GM19455 (cell line): ENCODE data around the gene ASIP.
"Not testable (repeated sequence)": the region's sequence is repeated elsewhere in the genome, so short reads cannot be mapped to it uniquely, and the experiment has no call there.

Experiments
- ATAC-seq: cut with Tn5 transposase; IDR thresholded peaks from one replicate; pipeline ENCODE4 v1.9.1; 2021; ENCODE audit not compliant: unreplicated experiment

The ASIP gene

GRCh38 chr20:34282041-34282440, 40.8 kb downstream of the ASIP start:
- no peak for ATAC-seq

GRCh38 chr20:34283844-34284243, 42.6 kb downstream of the ASIP start:
- ATAC-seq = no peak

GRCh38 chr20:34285450-34285849, 44.2 kb downstream of the ASIP start:
- no peak for ATAC-seq

GRCh38 chr20:34287500-34287899, 46.3 kb downstream of the ASIP start:
- ATAC-seq = not testable (repeated sequence)

DNA sequence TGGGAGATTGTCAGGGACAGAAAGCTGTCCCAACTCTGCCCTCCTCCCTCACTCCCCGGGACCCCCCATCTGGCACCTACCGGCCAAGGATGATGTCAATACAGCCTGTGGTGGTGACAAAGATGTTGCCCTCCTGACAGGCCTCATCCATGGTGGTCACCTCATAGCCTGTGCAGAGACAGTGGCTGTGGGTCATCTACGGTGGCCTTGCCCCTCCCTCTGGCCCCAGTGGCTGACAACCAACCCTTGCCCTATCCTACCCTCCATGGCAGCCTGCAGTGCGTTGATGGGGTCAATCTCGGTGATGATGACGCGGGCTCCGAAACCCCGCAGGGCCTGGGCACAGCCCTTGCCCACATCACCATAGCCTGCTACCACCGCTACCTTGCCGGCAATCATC, 49.2 kb downstream of the ASIP start:
- ATAC-seq = no peak

DNA sequence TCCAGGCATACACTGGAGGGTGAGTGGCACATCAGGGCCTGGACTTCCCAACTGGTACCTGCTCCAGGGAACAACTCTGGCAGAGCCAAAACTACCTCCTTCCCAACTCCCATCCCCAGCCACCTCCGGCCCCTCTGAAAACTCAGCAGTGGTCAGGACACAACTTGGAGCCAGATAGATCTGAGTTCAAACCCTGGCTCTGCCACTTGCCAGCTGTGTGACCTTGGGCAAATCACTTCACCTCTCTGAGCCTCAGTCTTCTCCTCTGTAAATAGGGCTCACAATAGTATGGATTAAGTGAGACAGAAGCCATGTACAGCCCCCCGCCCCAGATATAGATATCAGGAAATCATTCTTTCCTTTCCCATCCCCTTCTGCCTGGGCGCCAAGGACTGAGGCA, 51.3 kb downstream of the ASIP start:
- ATAC-seq = no peak

GRCh38 chr20:34293119-34293518, 51.9 kb downstream of the ASIP start:
- ATAC-seq = no peak

DNA sequence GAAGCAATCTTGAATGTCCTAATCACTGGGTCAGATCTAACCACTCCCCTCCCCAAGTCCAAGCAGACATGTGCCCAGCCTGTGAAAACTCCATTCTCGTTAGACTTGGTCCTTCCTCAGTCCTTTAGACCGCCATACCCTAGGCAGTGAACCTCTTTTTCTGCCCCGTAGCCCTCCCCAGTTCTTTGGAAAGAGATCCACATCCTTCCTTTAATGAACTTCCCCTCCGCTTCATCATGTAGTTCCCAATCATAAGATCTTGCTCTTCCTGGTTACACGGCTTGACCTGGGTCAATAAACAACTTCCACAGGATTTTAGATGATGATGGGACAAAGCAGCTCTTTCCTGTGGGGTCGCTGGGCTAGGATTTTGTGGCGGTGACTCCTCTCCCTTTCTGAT, 52.4 kb downstream of the ASIP start:
- ATAC-seq = no peak

GRCh38 chr20:34294563-34294962, 53.3 kb downstream of the ASIP start:
- ATAC-seq = no peak

GRCh38 chr20:34295284-34295683, 54.1 kb downstream of the ASIP start:
- no peak for ATAC-seq

DNA sequence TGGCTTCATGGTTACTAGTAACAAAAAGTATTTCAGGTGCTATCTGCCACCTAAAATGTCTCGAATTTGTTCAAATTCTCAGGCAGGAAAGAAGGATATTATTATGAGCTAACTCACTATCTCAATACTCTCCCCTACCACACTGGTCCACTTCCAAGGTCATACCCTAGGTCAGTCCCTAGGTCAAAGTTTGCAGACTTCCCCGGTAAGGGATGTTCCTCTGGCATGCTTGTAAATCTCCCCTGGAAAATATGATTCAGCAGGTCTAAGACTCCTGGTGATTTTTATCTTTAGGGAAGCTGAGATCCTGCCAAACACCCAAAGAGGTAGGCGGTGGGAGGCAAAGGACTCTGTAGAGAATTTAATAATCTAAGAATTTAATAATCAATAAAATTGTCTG, 55.2 kb downstream of the ASIP start:
- ATAC-seq = no peak

DNA sequence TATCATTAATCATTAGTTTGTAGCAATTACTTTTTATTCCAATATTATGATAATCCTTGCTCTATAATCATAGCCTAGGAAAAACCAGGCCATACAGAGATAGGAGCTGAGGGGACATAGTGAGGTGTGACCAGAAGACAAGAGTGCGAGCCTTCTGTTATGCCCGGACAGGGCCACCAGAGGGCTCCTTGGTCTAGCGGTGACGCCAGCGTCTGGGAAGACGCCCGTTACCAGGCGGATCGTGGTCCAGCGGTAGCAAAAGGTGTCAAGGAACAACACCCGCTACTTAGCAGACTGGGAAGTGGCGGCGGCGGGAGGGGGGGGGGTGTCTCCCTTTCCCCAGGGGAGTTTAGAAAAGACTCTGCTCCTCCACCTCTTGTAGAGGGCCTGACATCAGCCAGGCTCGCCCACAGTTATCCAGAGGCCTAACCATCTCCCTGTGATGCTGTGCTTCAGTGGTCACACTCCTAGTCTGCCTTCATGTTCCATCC, 57.1 kb downstream of the ASIP start:
- not testable (repeated sequence) for ATAC-seq

DNA sequence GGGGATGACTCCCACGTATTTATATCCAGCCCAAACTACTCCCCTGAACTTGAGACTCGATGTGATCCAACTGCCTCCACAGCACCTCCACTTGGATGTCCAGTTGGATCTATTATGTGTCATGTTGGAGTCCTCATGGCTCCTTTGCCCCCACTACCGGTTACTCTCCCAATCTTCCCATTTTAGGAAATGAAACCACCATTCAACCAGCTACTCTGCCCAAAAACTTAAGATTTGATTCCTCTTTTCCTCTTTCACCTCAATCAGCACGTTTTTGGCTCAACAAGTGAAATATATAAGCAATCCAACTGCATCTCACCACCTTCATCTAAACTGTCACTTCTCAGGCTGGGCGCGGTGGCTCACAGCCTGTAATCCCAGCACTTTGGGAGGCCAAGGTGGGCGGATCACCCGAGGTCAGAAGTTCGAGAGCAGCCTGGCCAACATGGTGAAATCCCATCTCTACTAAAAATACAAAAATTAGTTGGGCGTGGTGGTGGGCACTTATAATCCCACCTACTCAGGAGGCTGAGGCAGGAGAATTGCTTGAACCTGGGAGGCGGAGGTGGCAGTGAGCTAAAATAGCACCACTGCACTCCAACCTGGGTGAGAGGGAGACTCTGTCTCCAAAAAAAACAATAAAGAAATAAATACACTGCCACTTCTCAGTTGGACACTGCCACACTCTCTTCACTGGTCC, 58.5 kb downstream of the ASIP start:
- no peak for ATAC-seq

GRCh38 chr20:34300256-34300806, 59.1 kb downstream of the ASIP start:
- no peak for ATAC-seq

DNA sequence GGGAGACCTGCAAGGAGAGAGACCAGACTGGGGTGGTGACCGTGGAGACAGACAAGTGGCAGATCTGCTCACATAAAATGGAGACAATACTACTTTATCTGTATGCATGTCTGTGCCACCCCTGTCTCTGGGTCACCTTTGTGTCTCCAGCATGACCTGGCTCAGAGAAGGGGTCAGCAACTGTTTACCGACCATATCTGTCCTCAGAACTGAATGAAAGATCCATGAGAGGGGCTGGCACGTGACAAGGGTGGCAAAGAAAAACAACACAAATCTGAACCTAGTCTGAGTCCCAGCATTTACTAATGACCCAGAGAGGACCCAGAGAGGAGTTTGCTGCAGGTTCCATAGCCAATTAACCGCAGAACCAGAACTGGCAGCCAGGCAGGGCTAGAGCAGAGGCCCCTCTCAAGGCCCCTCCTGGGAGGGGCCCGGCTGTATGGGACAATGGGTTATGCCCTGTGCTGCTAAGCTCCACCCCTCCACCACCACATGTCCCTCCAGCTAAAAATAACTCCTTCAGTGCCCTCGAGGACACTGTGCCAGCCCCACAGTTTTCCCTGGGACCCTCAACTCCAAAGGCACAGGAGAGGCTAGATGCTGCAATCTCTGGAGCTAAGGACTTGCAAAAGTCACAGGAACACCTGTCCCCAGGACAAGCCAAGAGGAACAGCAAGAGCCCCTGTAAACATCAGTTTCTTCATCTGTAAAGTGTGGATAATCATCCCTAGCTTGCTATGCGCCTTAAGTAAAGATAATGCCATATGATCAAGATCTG, 59.8 kb downstream of the ASIP start:
- no peak for ATAC-seq

DNA sequence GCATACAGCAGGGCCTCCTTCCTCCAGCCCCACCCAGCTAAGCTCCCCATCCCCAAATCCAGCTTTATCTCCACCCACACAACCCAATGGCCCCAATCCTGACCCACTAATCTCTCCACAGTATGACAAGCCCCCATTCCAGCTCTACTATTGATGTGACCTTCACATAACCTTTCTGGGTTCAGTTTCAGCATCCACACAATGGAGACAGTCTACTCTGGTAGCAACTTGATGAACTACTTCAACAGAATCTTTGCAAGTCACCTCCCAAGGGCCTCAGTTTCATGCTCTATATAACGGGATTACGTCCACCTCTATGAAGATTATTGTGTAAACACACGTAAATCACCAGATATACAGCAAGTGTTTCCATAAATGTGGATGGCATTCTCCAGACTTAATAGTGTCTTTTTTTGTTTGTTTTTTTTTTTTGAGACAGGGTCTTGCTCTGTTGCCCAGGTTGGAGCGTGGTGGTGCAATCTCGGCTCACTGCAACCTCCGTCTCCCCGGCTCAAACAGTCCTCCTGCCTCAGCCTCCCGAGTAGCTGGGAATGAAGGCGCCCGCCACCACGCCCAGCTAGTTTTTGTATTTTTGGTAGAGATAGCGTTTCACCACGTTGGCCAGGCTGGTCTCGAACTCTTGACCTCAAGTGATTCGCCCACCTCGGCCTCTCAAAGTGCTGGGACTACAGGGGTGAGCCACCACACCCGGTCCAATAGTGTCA, 60.5 kb downstream of the ASIP start:
- no peak for ATAC-seq

DNA sequence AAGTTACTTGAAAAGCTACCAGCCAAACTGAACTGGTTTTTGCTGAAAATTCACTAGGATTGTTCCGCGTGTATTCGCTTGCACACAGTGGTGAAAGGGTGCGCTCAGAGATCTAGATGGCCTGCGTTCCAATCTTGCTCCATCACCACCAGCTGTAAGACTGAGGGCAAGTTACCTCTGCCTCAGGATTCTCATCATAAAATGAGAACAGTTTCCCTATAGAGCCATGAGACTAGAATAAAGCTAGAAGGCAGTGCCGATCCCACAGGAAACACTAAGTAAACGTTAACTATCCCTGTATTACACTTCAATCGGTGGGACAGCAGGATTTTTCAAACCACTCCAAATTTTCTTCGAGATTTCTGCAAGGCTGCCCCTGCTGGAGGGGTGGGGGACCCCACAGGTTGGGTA, 61.1 kb downstream of the ASIP start:
- ATAC-seq = no peak

DNA sequence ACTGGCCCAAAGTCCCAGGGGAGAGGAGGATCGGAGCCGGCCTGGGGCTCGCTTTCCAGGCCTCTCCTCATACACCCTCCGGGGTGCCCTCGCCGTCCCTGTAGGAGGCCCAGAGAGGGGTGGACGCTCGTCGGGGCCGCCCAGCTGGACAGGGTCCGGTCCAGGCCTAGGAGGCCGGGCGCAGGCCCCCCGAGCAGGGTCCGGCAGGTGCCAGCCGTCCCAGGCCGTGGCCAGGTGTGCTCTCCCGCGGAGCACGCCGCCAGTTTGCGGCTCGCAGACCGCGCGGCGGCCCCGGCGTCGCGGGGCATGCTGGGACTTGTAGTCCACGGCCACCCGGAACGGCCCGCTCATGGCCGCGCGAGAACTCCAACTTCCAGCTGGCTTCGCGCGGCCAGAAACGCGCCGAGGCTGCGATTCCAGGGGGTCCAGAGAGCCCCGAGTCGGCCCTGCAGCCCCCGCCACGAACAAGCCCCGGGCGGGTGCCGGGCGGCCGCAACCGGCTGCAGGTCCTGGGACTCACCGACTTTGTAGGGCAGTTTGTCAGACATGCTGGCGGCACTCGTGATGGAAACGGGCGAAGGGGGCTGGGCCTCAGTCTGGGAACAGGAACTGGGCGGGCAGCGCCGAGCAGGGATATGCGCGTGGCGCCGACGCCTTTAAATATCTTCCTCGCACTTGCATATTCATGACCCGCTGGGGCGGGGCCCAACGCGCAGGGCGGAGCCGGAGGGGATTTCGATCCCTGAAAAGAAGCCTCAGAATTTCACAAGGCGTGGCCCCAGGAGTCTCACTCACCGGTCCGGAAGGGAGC, 61.7 kb downstream of the ASIP start, which contains the start of gene AHCY:
Gene AHCY (minus strand): TSS at position 633 of the 811 bp plus-strand sequence. CDS start 85 bp downstream, at position 548.
- peak; percentile 90 for ATAC-seq

DNA sequence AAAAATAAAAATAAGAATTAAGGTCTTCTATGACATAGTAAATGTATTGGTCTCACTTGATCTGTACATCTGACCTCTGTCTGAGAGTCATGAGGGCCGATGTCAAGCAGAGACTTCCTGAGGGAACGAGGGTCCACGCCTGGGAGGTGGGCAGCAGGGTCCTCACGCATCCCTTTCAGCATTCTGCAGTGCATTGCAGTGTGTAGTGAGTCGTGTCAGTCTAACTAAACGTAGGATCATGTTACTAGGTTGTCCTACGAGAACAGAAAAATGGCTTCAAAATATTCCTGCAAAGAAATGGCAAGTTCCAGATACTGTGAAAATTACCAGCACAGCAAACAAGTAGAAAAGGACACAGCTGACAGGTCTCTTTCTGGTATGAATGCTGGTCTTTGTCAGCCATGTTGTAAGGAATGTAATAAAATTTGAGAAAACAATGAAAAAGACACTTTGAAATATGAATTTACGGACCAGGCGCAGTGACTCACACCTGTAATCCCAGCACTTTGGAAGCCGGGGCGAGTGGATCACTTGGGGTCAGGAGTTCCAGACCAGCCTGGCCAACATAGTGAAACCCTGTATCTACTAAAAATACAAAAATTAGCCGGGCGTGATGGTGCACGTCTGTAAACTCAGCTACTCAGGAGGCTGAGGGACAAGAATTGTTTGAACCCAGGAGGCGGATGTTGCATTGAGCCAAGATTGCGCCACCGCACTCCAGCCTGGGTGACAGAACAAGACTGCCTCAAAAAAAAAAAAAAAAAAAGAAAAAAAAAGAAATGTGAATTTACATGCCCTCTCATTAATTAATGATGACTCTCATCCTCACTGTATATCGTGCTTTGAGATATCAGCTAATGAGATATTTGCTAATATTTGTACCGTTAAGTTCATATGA, 64.4 kb downstream of the ASIP start:
- ATAC-seq = no peak
